ENCODE data around the gene LMBR1L.
"Not testable (repeated sequence)": the region's sequence is repeated elsewhere in the genome, so short reads cannot be mapped to it uniquely, and the experiment has no call there.

The LMBR1L gene

GRCh38 chr12:49110464-49111155 lies at the start of gene LMBR1L:
Gene LMBR1L, minus strand, starts transcription at chr12:49110847. Its CDS starts 292 bp downstream, at chr12:49110555.
- peak; percentile 99 for DNase-seq (ENCODE audit: low spot score)

- no peak for DNase-seq (ENCODE audit: low spot score)
Measured at GRCh38 chr12:49160399-49160798, 49.8 kb upstream of the LMBR1L start.

- no peak for DNase-seq (ENCODE audit: low spot score)
Measured at GRCh38 chr12:49154221-49154620, 43.6 kb upstream of the LMBR1L start.

GRCh38 chr12:49147384-49147783 lies 36.7 kb upstream of the LMBR1L start:
- DNase-seq (ENCODE audit: low spot score) = no peak

GRCh38 chr12:49146406-49146805 lies 35.8 kb upstream of the LMBR1L start:
- DNase-seq (ENCODE audit: low spot score) = no peak

GRCh38 chr12:49144384-49144783 lies 33.7 kb upstream of the LMBR1L start:
- DNase-seq (ENCODE audit: low spot score) = no peak

- DNase-seq (ENCODE audit: low spot score) = no peak
Measured at GRCh38 chr12:49138999-49139398, 28.4 kb upstream of the LMBR1L start.

GRCh38 chr12:49138587-49138986 lies 27.9 kb upstream of the LMBR1L start:
- no peak for DNase-seq (ENCODE audit: low spot score)

- no peak for DNase-seq (ENCODE audit: low spot score)
Measured at GRCh38 chr12:49137476-49137875, 26.8 kb upstream of the LMBR1L start.

- DNase-seq (ENCODE audit: low spot score) = not testable (repeated sequence)
Measured at GRCh38 chr12:49136997-49137396, 26.4 kb upstream of the LMBR1L start.

- no peak for DNase-seq (ENCODE audit: low spot score)
Measured at GRCh38 chr12:49133590-49133989, 22.9 kb upstream of the LMBR1L start.

- DNase-seq (ENCODE audit: low spot score) = no peak
Measured at GRCh38 chr12:49133014-49133413, 22.4 kb upstream of the LMBR1L start.

- no peak for DNase-seq (ENCODE audit: low spot score)
Measured at GRCh38 chr12:49131894-49132461, 21.3 kb upstream of the LMBR1L start.

GRCh38 chr12:49131051-49131893 lies 20.6 kb upstream of the LMBR1L start, which contains the start of gene TUBA1B:
Gene TUBA1B, minus strand, starts transcription at chr12:49131395. Its CDS starts 95 bp downstream, at chr12:49131300.
- DNase-seq (ENCODE audit: low spot score) = peak; percentile 98

- peak; percentile 89 for DNase-seq (ENCODE audit: low spot score)
Measured at GRCh38 chr12:49130151-49131050, 19.8 kb upstream of the LMBR1L start.

- no peak for DNase-seq (ENCODE audit: low spot score)
Measured at GRCh38 chr12:49129332-49130150, 18.9 kb upstream of the LMBR1L start.

- not testable (repeated sequence) for DNase-seq (ENCODE audit: low spot score)
Measured at GRCh38 chr12:49127971-49128370, 17.3 kb upstream of the LMBR1L start.

GRCh38 chr12:49126852-49127763 lies 16.5 kb upstream of the LMBR1L start:
- no peak for DNase-seq (ENCODE audit: low spot score)

- DNase-seq (ENCODE audit: low spot score) = peak; percentile 75
Measured at GRCh38 chr12:49121047-49121696, 10.5 kb upstream of the LMBR1L start.

All from iPS-NIHi11 (cell line).